Ishikawa (cell line): ENCODE results near the gene USH1C.

Experiments used
- EP300 ChIP-seq: IDR thresholded peaks from 2 replicates; pipeline ENCODE4 v1.6.1; 2012; ENCODE audit warnings: borderline replicate concordance
- MAX ChIP-seq: IDR thresholded peaks from 2 replicates; pipeline ENCODE4 v1.6.1; 2012

- TF ChIP-seq MAX (no peak), EP300 (no peak)
These were observed 2.0 kb upstream of the USH1C start for GRCh38 chr11:17546240-17546639.
